Smooth muscle cell (in vitro differentiated cells): ENCODE data around the gene MORF4L1. TPM values are rescaled to one million over a fixed set of nuclear protein-coding genes. Genes with fewer than 3 reads are reported as not detected.

ENCODE experiments used
- DNase-seq: peaks from one replicate; lab custom pipeline; 2025; ENCODE audit not compliant: unreplicated experiment; lab: John Stamatoyannopoulos, UW
- H2AFZ ChIP-seq: fragments of 200-600 bp; sonication (generic); 2 replicates; pipeline ENCODE4 v1.6.0; 2016; ENCODE audit warnings: antibody characterized with exemption, low read depth, mild to moderate bottlenecking
- H3F3A ChIP-seq: fragments of 200-600 bp; sonication (generic); 2 replicates; pipeline ENCODE4 v1.6.0; 2017; ENCODE audit warnings: antibody characterized with exemption, low read depth
- H3K27ac ChIP-seq: fragments of 200-600 bp; sonication (generic); 2 replicates; pipeline ENCODE4 v1.5.1; 2016; ENCODE audit warnings: low read depth, mild to moderate bottlenecking
- H3K27me3 ChIP-seq: fragments of 200-600 bp; sonication (generic); 2 replicates; pipeline ENCODE4 v1.6.1; 2016; ENCODE audit warnings: low read depth, mild to moderate bottlenecking
- H3K36me3 ChIP-seq: fragments of 200-600 bp; sonication (generic); 2 replicates; pipeline ENCODE4 v1.5.1; 2016; ENCODE audit warnings: low read depth
- H3K4me1 ChIP-seq: fragments of 200-600 bp; sonication (generic); 2 replicates; pipeline ENCODE4 v1.5.1; 2016; ENCODE audit warnings: low read depth
- H3K4me2 ChIP-seq: fragments of 200-600 bp; sonication (generic); 2 replicates; pipeline ENCODE4 v1.6.0; 2016; ENCODE audit warnings: mild to moderate bottlenecking
- H3K4me3 ChIP-seq: fragments of 200-600 bp; sonication (generic); 2 replicates; pipeline ENCODE4 v1.5.1; 2016; ENCODE audit warnings: mild to moderate bottlenecking
- H3K79me2 ChIP-seq: fragments of 200-600 bp; sonication (generic); 2 replicates; pipeline ENCODE4 v1.6.0; 2016; ENCODE audit warnings: low read depth, mild to moderate bottlenecking
- H3K9ac ChIP-seq: fragments of 200-600 bp; sonication (generic); 2 replicates; pipeline ENCODE4 v1.6.0; 2016; ENCODE audit warnings: low read depth
- H3K9me3 ChIP-seq: fragments of 200-600 bp; sonication (generic); replicated peaks from 2 replicates; pipeline ENCODE4 v1.5.1; 2016; ENCODE audit warnings: low read depth
- H4K20me1 ChIP-seq: fragments of 200-600 bp; sonication (generic); 2 replicates; pipeline ENCODE4 v1.6.0; 2016; ENCODE audit warnings: low read depth
- WGBS: methylation state at CpG from one replicate; pipeline ENCODE4 v1.1.7; 2016; ENCODE audit warnings: low lambda C conversion rate; 5-methylcytosine and 5-hydroxymethylcytosine counted together
- polyA plus RNA-seq: library from polyadenylated mRNA; unstranded; fragments of >200 nt; fragmentation: Nextera tagmentation; extraction: Ambion mirVana; gene quantifications from 2 replicates; pipeline ENCODE4 v1.2.1, GENCODE V29; 2016
- total RNA-seq: library from RNA; depleted of rRNA; stranded (reverse); fragments of >200 nt; gene quantifications from 2 replicates; pipeline ENCODE4 v1.2.3, GENCODE V29; 2014
- TF ChIP-seq, protein P1 (sequence below): fragments of 200-600 bp; sonication (generic); IDR thresholded peaks from 2 replicates; pipeline ENCODE4 v1.5.1; 2017; ENCODE audit warnings: borderline replicate concordance, mild to moderate bottlenecking, antibody characterized with exemption; ENCODE audit not compliant: insufficient read depth, poor library complexity, severe bottlenecking

The MORF4L1 gene
- total and polyA plus RNA-seq, 2 experiments from 2014 or later, result 399 to 457 TPM

DNA sequence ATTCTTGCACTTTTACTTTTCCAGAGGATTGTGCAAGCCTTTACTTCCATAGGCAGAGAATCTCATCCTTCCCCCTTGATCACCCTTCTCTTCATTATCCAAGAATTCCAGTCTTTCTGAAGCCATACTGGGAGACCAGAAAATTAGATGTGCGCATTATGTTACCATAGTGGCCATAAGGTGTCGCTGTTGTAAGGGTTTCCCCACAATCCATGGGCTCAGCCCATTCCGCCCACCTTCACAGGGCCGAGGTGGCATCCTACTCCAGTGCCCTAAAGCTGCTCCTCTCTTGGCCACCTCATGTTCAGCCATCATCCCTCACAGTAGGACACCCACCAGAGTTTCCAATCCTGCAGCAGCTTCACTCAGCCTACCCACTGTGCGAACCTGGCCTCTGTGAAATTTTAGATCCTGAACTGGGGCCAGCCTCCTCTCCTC is 37.1 kb downstream of the MORF4L1 start:
- no peak overlapping the region for H3K4me3 ChIP-seq
- H3K9ac ChIP-seq, result no peak overlapping the region
- H3K36me3 ChIP-seq, result peaks cover 2% of the 10 kb centered on the region
- peaks cover 6% of the 10 kb centered on the region for H3K79me2 ChIP-seq
- TF ChIP-seq, protein P1, sequence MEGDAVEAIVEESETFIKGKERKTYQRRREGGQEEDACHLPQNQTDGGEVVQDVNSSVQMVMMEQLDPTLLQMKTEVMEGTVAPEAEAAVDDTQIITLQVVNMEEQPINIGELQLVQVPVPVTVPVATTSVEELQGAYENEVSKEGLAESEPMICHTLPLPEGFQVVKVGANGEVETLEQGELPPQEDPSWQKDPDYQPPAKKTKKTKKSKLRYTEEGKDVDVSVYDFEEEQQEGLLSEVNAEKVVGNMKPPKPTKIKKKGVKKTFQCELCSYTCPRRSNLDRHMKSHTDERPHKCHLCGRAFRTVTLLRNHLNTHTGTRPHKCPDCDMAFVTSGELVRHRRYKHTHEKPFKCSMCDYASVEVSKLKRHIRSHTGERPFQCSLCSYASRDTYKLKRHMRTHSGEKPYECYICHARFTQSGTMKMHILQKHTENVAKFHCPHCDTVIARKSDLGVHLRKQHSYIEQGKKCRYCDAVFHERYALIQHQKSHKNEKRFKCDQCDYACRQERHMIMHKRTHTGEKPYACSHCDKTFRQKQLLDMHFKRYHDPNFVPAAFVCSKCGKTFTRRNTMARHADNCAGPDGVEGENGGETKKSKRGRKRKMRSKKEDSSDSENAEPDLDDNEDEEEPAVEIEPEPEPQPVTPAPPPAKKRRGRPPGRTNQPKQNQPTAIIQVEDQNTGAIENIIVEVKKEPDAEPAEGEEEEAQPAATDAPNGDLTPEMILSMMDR, result peak; percentile 79
- no peaks in the 10 kb centered on the region for H3K9me3 ChIP-seq
- peaks cover 2% of the 10 kb centered on the region for H3K4me1 ChIP-seq
- H3K27me3 ChIP-seq, result no peaks in the 10 kb centered on the region
- H2AFZ ChIP-seq, result no peak overlapping the region
- H4K20me1 ChIP-seq, result peaks cover 100% of the 10 kb centered on the region
- peaks cover 29% of the 10 kb centered on the region for H3F3A ChIP-seq
- H3K27ac ChIP-seq, result no peak overlapping the region
- 46% methylated on average over 5 of the region's 5 CpGs for WGBS
- no peak overlapping the region for H3K4me2 ChIP-seq
- no peak for DNase-seq

DNA sequence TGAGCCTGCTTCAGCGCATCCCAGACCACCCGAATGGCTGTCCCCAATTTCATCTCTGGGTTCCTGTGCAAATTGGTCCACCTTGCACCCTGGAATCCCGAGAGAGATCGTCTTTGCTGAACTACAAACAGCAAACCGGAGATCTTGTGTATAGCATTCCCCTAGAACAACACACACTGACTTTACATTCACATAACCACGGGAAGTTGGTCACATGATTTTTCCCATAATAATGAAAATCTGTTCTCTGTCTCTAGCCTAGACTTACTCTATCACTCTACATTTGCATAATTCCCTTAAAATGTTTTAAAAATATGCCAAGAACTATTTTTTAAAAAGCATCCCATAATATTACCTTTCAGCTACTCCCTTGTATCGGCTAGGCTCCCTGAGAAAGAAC is 37.6 kb downstream of the MORF4L1 start:
- H3K27ac ChIP-seq, result no peak overlapping the region
- H3K9ac ChIP-seq, result no peak overlapping the region
- no peak overlapping the region for H3K4me3 ChIP-seq
- H3K9me3 ChIP-seq, result no peaks in the 10 kb centered on the region
- no peaks in the 10 kb centered on the region for H3K4me1 ChIP-seq
- no peaks in the 10 kb centered on the region for H3K27me3 ChIP-seq
- peaks cover 26% of the 10 kb centered on the region for H3F3A ChIP-seq
- WGBS, result 89% methylated on average over 7 of the region's 7 CpGs
- no peak overlapping the region for H3K4me2 ChIP-seq
- DNase-seq, result no peak
- no peaks in the 10 kb centered on the region for H3K36me3 ChIP-seq
- peaks cover 100% of the 10 kb centered on the region for H4K20me1 ChIP-seq
- TF ChIP-seq, protein P1, result no peak
- H2AFZ ChIP-seq, result no peak overlapping the region
- H3K79me2 ChIP-seq, result peaks cover 9% of the 10 kb centered on the region

DNA sequence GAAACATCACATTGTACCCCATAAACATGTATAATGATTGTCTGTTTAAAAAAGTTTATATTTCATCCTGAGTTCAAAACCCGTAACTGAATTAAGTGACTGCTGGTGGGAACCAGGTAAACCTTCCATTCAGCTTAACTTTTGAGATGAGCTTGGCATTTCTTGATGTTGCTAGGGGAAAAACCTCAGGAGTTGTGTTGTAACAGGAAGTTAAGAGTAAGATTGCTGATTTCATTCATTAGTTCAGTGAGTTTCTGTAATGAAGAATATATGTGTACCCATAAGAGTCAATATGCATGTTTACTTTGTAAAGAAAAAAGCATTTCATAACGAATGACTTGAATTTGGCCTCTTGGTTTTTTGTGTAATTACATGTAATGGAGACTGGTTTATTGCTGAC is 39.6 kb downstream of the MORF4L1 start:
- H3K36me3 ChIP-seq, result no peaks in the 10 kb centered on the region
- H3K27ac ChIP-seq, result no peak overlapping the region
- no peak overlapping the region for H3K9ac ChIP-seq
- H3K9me3 ChIP-seq, result no peaks in the 10 kb centered on the region
- peaks cover 9% of the 10 kb centered on the region for H3K79me2 ChIP-seq
- H3K4me3 ChIP-seq, result no peak overlapping the region
- no peaks in the 10 kb centered on the region for H3K27me3 ChIP-seq
- H4K20me1 ChIP-seq, result peaks cover 100% of the 10 kb centered on the region
- no peak overlapping the region for H3K4me2 ChIP-seq
- H2AFZ ChIP-seq, result no peak overlapping the region
- WGBS, result 96% methylated on average over 2 of the region's 2 CpGs
- H3K4me1 ChIP-seq, result no peaks in the 10 kb centered on the region
- TF ChIP-seq, protein P1, result no peak
- peaks cover 20% of the 10 kb centered on the region for H3F3A ChIP-seq
- DNase-seq, result no peak

DNA sequence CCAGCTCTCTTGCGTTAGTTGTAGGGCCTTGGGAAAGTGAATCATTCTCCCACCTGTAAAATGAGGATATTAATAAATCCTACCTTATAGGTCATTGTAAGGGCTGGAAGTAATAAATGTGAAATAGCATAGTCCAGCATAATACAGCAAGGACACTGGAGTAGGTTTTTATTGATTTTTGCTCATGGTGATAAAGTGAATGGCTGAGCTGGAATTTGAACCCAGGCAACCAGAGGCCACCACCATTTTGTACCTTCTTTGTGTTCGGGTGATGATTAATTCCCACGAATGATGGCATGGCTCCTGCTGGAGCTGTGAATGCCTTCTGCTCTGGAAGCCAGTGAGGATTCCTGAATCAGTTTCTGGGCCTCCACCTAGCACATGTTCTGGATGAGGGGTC is 40.3 kb downstream of the MORF4L1 start:
- H2AFZ ChIP-seq, result no peak overlapping the region
- peaks cover 18% of the 10 kb centered on the region for H3F3A ChIP-seq
- no peaks in the 10 kb centered on the region for H3K4me1 ChIP-seq
- no peak overlapping the region for H3K27ac ChIP-seq
- H3K9me3 ChIP-seq, result no peaks in the 10 kb centered on the region
- TF ChIP-seq, protein P1, result no peak
- no peak overlapping the region for H3K9ac ChIP-seq
- no peaks in the 10 kb centered on the region for H3K27me3 ChIP-seq
- 92% methylated on average over 3 of the region's 3 CpGs for WGBS
- no peak for DNase-seq
- no peaks in the 10 kb centered on the region for H3K36me3 ChIP-seq
- peaks cover 99% of the 10 kb centered on the region for H4K20me1 ChIP-seq
- H3K4me2 ChIP-seq, result no peak overlapping the region
- H3K79me2 ChIP-seq, result peaks cover 12% of the 10 kb centered on the region
- no peak overlapping the region for H3K4me3 ChIP-seq
